ENCODE results near the gene ARID1B.
A peak's percentile ranks its signal among the peaks of the same experiment; 100 is the strongest.

Gene ARID1B

GRCh38 chr6:157184202-157185015 is 407.2 kb downstream of the ARID1B start:
- Histone ChIP-seq H3K79me2 (no peaks in the 10 kb centered on the region), H3K4me2 (ENCODE audit: low read length) (no peak overlapping the region), H3K4me3 (ENCODE audit: low read depth, low read length) (no peak overlapping the region), H3K4me1 (peaks cover 8% of the 10 kb centered on the region), H3K27me3 (ENCODE audit: control insufficient read depth, insufficient read depth, low read length) (no peaks in the 10 kb centered on the region), H3K27ac (no peak overlapping the region), H2AFZ (peak overlapping the region; percentile 24), H3K36me3 (ENCODE audit: control insufficient read depth, insufficient read depth, low read length) (no peaks in the 10 kb centered on the region), H3K9me3 (ENCODE audit: control insufficient read depth, low read length) (no peaks in the 10 kb centered on the region), H3K9ac (no peak overlapping the region)
- TF ChIP-seq CTCF (IDR thresholded peaks at IDR 0.05), result peak; percentile 91

GRCh38 chr6:157185171-157185570 is 408.0 kb downstream of the ARID1B start:
- no peak overlapping the region for H3K4me2 ChIP-seq (ENCODE audit: low read length)
- peaks cover 8% of the 10 kb centered on the region for H3K4me1 ChIP-seq
- no peaks in the 10 kb centered on the region for H3K27me3 ChIP-seq (ENCODE audit: control insufficient read depth, insufficient read depth, low read length)
- H3K36me3 ChIP-seq (ENCODE audit: control insufficient read depth, insufficient read depth, low read length), result no peaks in the 10 kb centered on the region
- peaks cover 2% of the 10 kb centered on the region for H3K79me2 ChIP-seq
- no peak overlapping the region for H2AFZ ChIP-seq
- H3K27ac ChIP-seq, result no peak overlapping the region
- H3K9me3 ChIP-seq (ENCODE audit: control insufficient read depth, low read length), result no peaks in the 10 kb centered on the region
- no peak for TF ChIP-seq CTCF (IDR thresholded peaks at IDR 0.05)
- H3K9ac ChIP-seq, result no peak overlapping the region
- H3K4me3 ChIP-seq (ENCODE audit: low read depth, low read length), result no peak overlapping the region

GRCh38 chr6:157185986-157186385 is 408.8 kb downstream of the ARID1B start:
- H3K9me3 ChIP-seq (ENCODE audit: control insufficient read depth, low read length), result no peaks in the 10 kb centered on the region
- H3K4me3 ChIP-seq (ENCODE audit: low read depth, low read length), result no peak overlapping the region
- no peak for TF ChIP-seq CTCF (IDR thresholded peaks at IDR 0.05)
- no peak overlapping the region for H2AFZ ChIP-seq
- no peaks in the 10 kb centered on the region for H3K27me3 ChIP-seq (ENCODE audit: control insufficient read depth, insufficient read depth, low read length)
- no peak overlapping the region for H3K9ac ChIP-seq
- no peaks in the 10 kb centered on the region for H3K36me3 ChIP-seq (ENCODE audit: control insufficient read depth, insufficient read depth, low read length)
- H3K79me2 ChIP-seq, result peaks cover 2% of the 10 kb centered on the region
- no peak overlapping the region for H3K27ac ChIP-seq
- peaks cover 8% of the 10 kb centered on the region for H3K4me1 ChIP-seq
- no peak overlapping the region for H3K4me2 ChIP-seq (ENCODE audit: low read length)

GRCh38 chr6:157186785-157187181 is 409.6 kb downstream of the ARID1B start:
- peak overlapping the region; percentile 49 for H3K4me2 ChIP-seq (ENCODE audit: low read length)
- H3K36me3 ChIP-seq (ENCODE audit: control insufficient read depth, insufficient read depth, low read length), result no peaks in the 10 kb centered on the region
- no peak overlapping the region for H3K4me3 ChIP-seq (ENCODE audit: low read depth, low read length)
- H2AFZ ChIP-seq, result no peak overlapping the region
- no peaks in the 10 kb centered on the region for H3K27me3 ChIP-seq (ENCODE audit: control insufficient read depth, insufficient read depth, low read length)
- peak overlapping the region; percentile 39 for H3K27ac ChIP-seq
- peaks cover 8% of the 10 kb centered on the region for H3K4me1 ChIP-seq
- H3K9me3 ChIP-seq (ENCODE audit: control insufficient read depth, low read length), result no peaks in the 10 kb centered on the region
- H3K79me2 ChIP-seq, result peaks cover 2% of the 10 kb centered on the region
- TF ChIP-seq CTCF (IDR thresholded peaks at IDR 0.05), result no peak
- H3K9ac ChIP-seq, result no peak overlapping the region
